ENCODE measurements around the gene UNC13A.

GRCh38 chr19:17567940-17568339 lies 120.2 kb downstream of the UNC13A start:
- TF ChIP-seq, protein P1, sequence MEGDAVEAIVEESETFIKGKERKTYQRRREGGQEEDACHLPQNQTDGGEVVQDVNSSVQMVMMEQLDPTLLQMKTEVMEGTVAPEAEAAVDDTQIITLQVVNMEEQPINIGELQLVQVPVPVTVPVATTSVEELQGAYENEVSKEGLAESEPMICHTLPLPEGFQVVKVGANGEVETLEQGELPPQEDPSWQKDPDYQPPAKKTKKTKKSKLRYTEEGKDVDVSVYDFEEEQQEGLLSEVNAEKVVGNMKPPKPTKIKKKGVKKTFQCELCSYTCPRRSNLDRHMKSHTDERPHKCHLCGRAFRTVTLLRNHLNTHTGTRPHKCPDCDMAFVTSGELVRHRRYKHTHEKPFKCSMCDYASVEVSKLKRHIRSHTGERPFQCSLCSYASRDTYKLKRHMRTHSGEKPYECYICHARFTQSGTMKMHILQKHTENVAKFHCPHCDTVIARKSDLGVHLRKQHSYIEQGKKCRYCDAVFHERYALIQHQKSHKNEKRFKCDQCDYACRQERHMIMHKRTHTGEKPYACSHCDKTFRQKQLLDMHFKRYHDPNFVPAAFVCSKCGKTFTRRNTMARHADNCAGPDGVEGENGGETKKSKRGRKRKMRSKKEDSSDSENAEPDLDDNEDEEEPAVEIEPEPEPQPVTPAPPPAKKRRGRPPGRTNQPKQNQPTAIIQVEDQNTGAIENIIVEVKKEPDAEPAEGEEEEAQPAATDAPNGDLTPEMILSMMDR (IDR thresholded peaks at IDR 0.05): no peak
- TF ChIP-seq ZNF263 (CRISPR knock-in tag; IDR thresholded peaks at IDR 0.05; ENCODE audit: low read depth) (no peak), SMAD3 (CRISPR knock-in tag; IDR thresholded peaks at IDR 0.05; ENCODE audit: borderline replicate concordance) (no peak), SP1 (CRISPR knock-in tag; conservative IDR thresholded peaks at IDR 0.05) (no peak)

All from WTC11 (cell line).